Left colon (tissue), 2 donors: ENCODE measurements around the gene DKK3. TPM values are rescaled to one million over a fixed set of nuclear protein-coding genes. Genes with fewer than 3 reads are reported as not detected.

ENCODE experiments used
- ATAC-seq: fragments of 200-7000 bp; cut with Tn5 transposase; one replicate; pipeline ENCODE4 v1.9.1; 2020; ENCODE audit warnings: mild to moderate bottlenecking, moderate library complexity
- DNase-seq, 2 donors: peaks; one replicate each; pipeline ENCODE4 v3.0.0-alpha.2; 2020
- intact Hi-C, 2 donors: fragments of 100-400 bp; cut with DNase I in 1 of 2; cut with micrococcal nuclease in 1 of 2; formaldehyde crosslinking; loops; one replicate each; pipeline versions ENCODE4 v1.11.2 to v1.14.0; 2022; cut with DNase I, micrococcal nuclease
- total RNA-seq, 2 donors: library from RNA; stranded (reverse); fragmentation: NEBNext Ultra II Directional; extraction: Animal tissue kit (Norgen Biotek cat#: 25700); gene quantifications; one replicate each; pipeline ENCODE4 v1.2.1, GENCODE V29; 2021
- donor health status: DM: no; HTN: no; CAD: no.
- donor health status: DM: yes; HTN: yes; CAD: no.

The DKK3 gene
- total RNA-seq, 2 donors from 2014 or later: 8.1 to 19.5 TPM

- ATAC-seq (no peak), DNase-seq (no peak)
- intact Hi-C loops: no loop called here
Measured at GRCh38 chr11:11963067-11963466, 45.4 kb downstream of the DKK3 start.

- intact Hi-C loops: no loop called here
- ATAC-seq: peak; percentile 50
- DNase-seq: no peak
Measured at GRCh38 chr11:11961399-11962028, 46.9 kb downstream of the DKK3 start.

- no peak for ATAC-seq
- intact Hi-C loops: no loop called here
- DNase-seq: no peak
Measured at GRCh38 chr11:11960687-11961086, 47.7 kb downstream of the DKK3 start.

- intact Hi-C loops: no loop called here
- ATAC-seq: no peak
- DNase-seq: no peak
Measured at GRCh38 chr11:11959601-11960000, 48.8 kb downstream of the DKK3 start.

- intact Hi-C loops: no loop called here
- DNase-seq (no peak), ATAC-seq (no peak)
Measured at GRCh38 chr11:11958403-11959231, 49.8 kb downstream of the DKK3 start.

GRCh38 chr11:11956006-11956405, 52.4 kb downstream of the DKK3 start:
- no peak for DNase-seq
- intact Hi-C loops: no loop called here
- ATAC-seq: no peak

- intact Hi-C loops: no loop called here
- ATAC-seq: no peak
Measured at GRCh38 chr11:11952036-11952435, 56.4 kb downstream of the DKK3 start.

GRCh38 chr11:11949482-11949881, 58.9 kb downstream of the DKK3 start:
- no peak for DNase-seq
- intact Hi-C loops: no loop called here
- ATAC-seq: no peak

More at GRCh38 chr11:11952036-11952435, 56.4 kb downstream of the DKK3 start:
- DNase-seq: no peak

- no peak for DNase-seq
- intact Hi-C loops: no loop called here
- ATAC-seq: peak; percentile 97
Measured at GRCh38 chr11:11948242-11948947, 60.0 kb downstream of the DKK3 start.

- intact Hi-C loops: no loop called here
- DNase-seq (no peak), ATAC-seq (no peak)
Measured at GRCh38 chr11:11947825-11948224, 60.6 kb downstream of the DKK3 start.

- no peak for ATAC-seq
- intact Hi-C loops: no loop called here
- DNase-seq: no peak
Measured at GRCh38 chr11:11946878-11947277, 61.5 kb downstream of the DKK3 start.

- intact Hi-C loops: no loop called here
- no peak for ATAC-seq
- no peak for DNase-seq
Measured at GRCh38 chr11:11946180-11946579, 62.2 kb downstream of the DKK3 start.

- intact Hi-C loops: no loop called here
- no peak for ATAC-seq
- no peak for DNase-seq
Measured at GRCh38 chr11:11944444-11944843, 64.0 kb downstream of the DKK3 start.

GRCh38 chr11:11942668-11943067, 65.8 kb downstream of the DKK3 start:
- ATAC-seq: no peak
- DNase-seq: no peak
- intact Hi-C loops: no loop called here

- no peak for ATAC-seq
- intact Hi-C loops: no loop called here
- DNase-seq: no peak
Measured at GRCh38 chr11:11940551-11940950, 67.9 kb downstream of the DKK3 start.

- intact Hi-C loops: loop anchor here in 1 of 2 donors (10.0 kb wide), 1 partner anchor 347 kb away; no protein-coding TSS in a partner anchor
- ATAC-seq: no peak
- no peak for DNase-seq
Measured at GRCh38 chr11:11937957-11938356, 70.5 kb downstream of the DKK3 start.

GRCh38 chr11:11937433-11937832, 71.0 kb downstream of the DKK3 start:
- intact Hi-C loops: loop anchor here in 1 of 2 donors (10.0 kb wide), 1 partner anchor 347 kb away; no protein-coding TSS in a partner anchor
- DNase-seq (no peak), ATAC-seq (no peak)

GRCh38 chr11:11935536-11935935, 72.9 kb downstream of the DKK3 start:
- DNase-seq (no peak), ATAC-seq (no peak)
- intact Hi-C loops: loop anchor here in 1 of 2 donors (10.0 kb wide), 1 partner anchor 349 kb away; no protein-coding TSS in a partner anchor

- ATAC-seq (peak; percentile 64), DNase-seq (no peak)
- intact Hi-C loops: loop anchor here in 1 of 2 donors (5.0 to 10.0 kb wide), 2 partner anchors 111 to 353 kb away; no protein-coding TSS in a partner anchor
Measured at GRCh38 chr11:11931461-11932055, 76.9 kb downstream of the DKK3 start.
